ENCODE measurements around the gene ALKBH5.

DNA sequence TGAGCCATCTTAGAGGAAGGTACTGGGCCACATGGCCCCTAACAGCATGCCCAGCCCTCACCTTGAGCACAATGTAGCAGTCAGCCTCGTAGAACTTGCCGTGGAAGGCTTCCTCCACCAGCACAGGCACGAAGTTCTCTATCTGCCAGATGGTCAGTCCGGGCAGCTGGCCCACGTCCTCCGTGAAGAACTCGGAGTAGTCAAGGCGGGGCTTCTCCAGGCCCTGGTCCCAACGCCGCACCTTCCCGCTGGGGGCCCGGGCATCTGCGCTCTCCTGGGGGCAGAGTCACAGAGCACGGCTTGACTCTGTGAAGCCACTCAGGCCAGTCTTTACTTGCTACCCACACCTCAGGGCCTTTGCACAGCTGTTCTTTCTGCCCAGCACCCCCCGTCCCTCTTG is 67.6 kb downstream of the ALKBH5 start:
- TF ChIP-seq, protein P1, sequence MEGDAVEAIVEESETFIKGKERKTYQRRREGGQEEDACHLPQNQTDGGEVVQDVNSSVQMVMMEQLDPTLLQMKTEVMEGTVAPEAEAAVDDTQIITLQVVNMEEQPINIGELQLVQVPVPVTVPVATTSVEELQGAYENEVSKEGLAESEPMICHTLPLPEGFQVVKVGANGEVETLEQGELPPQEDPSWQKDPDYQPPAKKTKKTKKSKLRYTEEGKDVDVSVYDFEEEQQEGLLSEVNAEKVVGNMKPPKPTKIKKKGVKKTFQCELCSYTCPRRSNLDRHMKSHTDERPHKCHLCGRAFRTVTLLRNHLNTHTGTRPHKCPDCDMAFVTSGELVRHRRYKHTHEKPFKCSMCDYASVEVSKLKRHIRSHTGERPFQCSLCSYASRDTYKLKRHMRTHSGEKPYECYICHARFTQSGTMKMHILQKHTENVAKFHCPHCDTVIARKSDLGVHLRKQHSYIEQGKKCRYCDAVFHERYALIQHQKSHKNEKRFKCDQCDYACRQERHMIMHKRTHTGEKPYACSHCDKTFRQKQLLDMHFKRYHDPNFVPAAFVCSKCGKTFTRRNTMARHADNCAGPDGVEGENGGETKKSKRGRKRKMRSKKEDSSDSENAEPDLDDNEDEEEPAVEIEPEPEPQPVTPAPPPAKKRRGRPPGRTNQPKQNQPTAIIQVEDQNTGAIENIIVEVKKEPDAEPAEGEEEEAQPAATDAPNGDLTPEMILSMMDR (IDR thresholded peaks at IDR 0.05), result no peak
- no peak for TF ChIP-seq EP300 (IDR thresholded peaks at IDR 0.05)

All from tibial nerve (tissue), 4 donors.